ENCODE results near the gene TNS4. TPM values are rescaled to one million over a fixed set of nuclear protein-coding genes. Genes with fewer than 3 reads are reported as not detected.
A peak's percentile ranks its signal among the peaks of the same experiment; 100 is the strongest.

TNS4 gene
- total and polyA plus RNA-seq, 2 of the 4 experiments (the other 2 are of a cell fraction) = not detected

- dilution Hi-C loops (cut with HindIII; ENCODE audit: low sequenced_read_pairs, unreplicated experiment) (no loop called here), intact Hi-C loops (cut with micrococcal nuclease) (no loop called here), in situ Hi-C loops (cut with MboI; ENCODE audit: low sequenced_read_pairs) (no loop called here)
- H3K27me3 ChIP-seq (ENCODE audit: control insufficient read depth, insufficient read depth, low read length) = no peaks in the 10 kb centered on the region
- H4K5ac ChIP-seq (ENCODE audit: low read depth, low read length) = peak overlapping the region; percentile 85
- H2BK5ac ChIP-seq (ENCODE audit: low read depth, low read length, poor library complexity, severe bottlenecking) = peak overlapping the region; percentile 83
- peak overlapping the region; percentile 98 for H2BK15ac ChIP-seq (ENCODE audit: low read depth, low read length)
- BruUV-seq (replicated peaks) = no TSS peak
- peak overlapping the region; percentile 97 to 99 for H4K8ac ChIP-seq (ENCODE audit: low read depth in 2 of 2, low read length in 2 of 2)
- peaks cover 38% of the 10 kb centered on the region for H3K4me1 ChIP-seq (ENCODE audit: control insufficient read depth, insufficient read depth, low read length)
- H4K91ac ChIP-seq (ENCODE audit: insufficient read depth, low read depth, low read length) = peak overlapping the region; percentile 100
- peak overlapping the region; percentile 100 for H3K4ac ChIP-seq (ENCODE audit: low read depth, low read length)
- no peak overlapping the region; the same call in 1 of the 2 replicates for H3K4me2 ChIP-seq (ENCODE audit: low read depth, low read length)
- POLR2A ChIA-PET (ENCODE audit: unreplicated experiment) = no interaction called here
- no peak for DNase-seq
- peak overlapping the region; percentile 100 for H2AK5ac ChIP-seq (ENCODE audit: low read depth, low read length)
- peak overlapping the region; percentile 86 for H2AK9ac ChIP-seq (replicated peaks; ENCODE audit: low read depth, low read length, poor library complexity)
- H3K23ac ChIP-seq (ENCODE audit: low read depth, low read length) = peak overlapping the region; percentile 98
- WGBS, 2 experiments (ENCODE audit: extremely low coverage in 2 of 2, insufficient read length in 1 of 2) = 95% methylated on average over 10 of the region's 20 CpGs; no CpG with 5 or more reads in 1 of the 2 experiments
- no peaks in the 10 kb centered on the region for H3K36me3 ChIP-seq (ENCODE audit: control insufficient read depth, insufficient read depth, low read length)
- no peak for ATAC-seq (ENCODE audit: low read depth)
- H3K9me1 ChIP-seq (ENCODE audit: insufficient read depth, low read length) = peaks cover 62% of the 10 kb centered on the region
- no peaks in the 10 kb centered on the region for H3K9me3 ChIP-seq (ENCODE audit: control insufficient read depth, insufficient read depth, low read length)
- peaks cover 0 to 22% of the 10 kb centered on the region in 2 experiments; a peak in 3 of 4 replicates for H3K79me1 ChIP-seq (ENCODE audit: low read depth in 1 of 2, low read length in 2 of 2)
- H3K14ac ChIP-seq (replicated peaks; ENCODE audit: low read depth, low read length) = peak overlapping the region; percentile 100
- peak overlapping the region; percentile 100 for H2BK120ac ChIP-seq (ENCODE audit: low read depth, low read length)
- no peaks in the 10 kb centered on the region for H4K20me1 ChIP-seq (ENCODE audit: insufficient read depth, low read length)
- peak overlapping the region; percentile 68 for H3K9ac ChIP-seq (ENCODE audit: low read depth, low read length)
- H3K27ac ChIP-seq (ENCODE audit: insufficient read depth, low read length) = peak overlapping the region; percentile 95
- H3K4me3 ChIP-seq (ENCODE audit: insufficient read depth, low read depth, low read length) = no peak overlapping the region
- TF ChIP-seq CEBPB (IDR thresholded peaks at IDR 0.05; ENCODE audit: low read depth, low read length) = no peak
- no peak for TF ChIP-seq RAD21 (IDR thresholded peaks at IDR 0.05; ENCODE audit: low read length)
- TF ChIP-seq FOS (IDR thresholded peaks at IDR 0.05; ENCODE audit: low read depth, low read length) = no peak
- no peak for TF ChIP-seq RFX5 (IDR thresholded peaks at IDR 0.05; ENCODE audit: low read depth, low read length)
- no peak for TF ChIP-seq POLR2A (IDR thresholded peaks at IDR 0.05; ENCODE audit: low read depth, low read length)
- CTCF ChIA-PET = no interaction called here
- H3K56ac ChIP-seq (ENCODE audit: extremely low read depth, insufficient read depth, low read length) = no peak overlapping the region
- H2BK20ac ChIP-seq (ENCODE audit: low read depth, low read length) = peak overlapping the region; percentile 100
- peak overlapping the region; percentile 63 for H2AFZ ChIP-seq (replicated peaks; ENCODE audit: low read length, poor library complexity)
- H3K18ac ChIP-seq (ENCODE audit: low read depth, low read length) = peak overlapping the region; percentile 72
Observed at GRCh38 chr17:40541060-40541872, 39.8 kb upstream of the TNS4 start.
